ENCODE measurements around the gene PHF13.
A peak's percentile ranks its signal among the peaks of the same experiment; 100 is the strongest.

- TF ChIP-seq, protein P1, sequence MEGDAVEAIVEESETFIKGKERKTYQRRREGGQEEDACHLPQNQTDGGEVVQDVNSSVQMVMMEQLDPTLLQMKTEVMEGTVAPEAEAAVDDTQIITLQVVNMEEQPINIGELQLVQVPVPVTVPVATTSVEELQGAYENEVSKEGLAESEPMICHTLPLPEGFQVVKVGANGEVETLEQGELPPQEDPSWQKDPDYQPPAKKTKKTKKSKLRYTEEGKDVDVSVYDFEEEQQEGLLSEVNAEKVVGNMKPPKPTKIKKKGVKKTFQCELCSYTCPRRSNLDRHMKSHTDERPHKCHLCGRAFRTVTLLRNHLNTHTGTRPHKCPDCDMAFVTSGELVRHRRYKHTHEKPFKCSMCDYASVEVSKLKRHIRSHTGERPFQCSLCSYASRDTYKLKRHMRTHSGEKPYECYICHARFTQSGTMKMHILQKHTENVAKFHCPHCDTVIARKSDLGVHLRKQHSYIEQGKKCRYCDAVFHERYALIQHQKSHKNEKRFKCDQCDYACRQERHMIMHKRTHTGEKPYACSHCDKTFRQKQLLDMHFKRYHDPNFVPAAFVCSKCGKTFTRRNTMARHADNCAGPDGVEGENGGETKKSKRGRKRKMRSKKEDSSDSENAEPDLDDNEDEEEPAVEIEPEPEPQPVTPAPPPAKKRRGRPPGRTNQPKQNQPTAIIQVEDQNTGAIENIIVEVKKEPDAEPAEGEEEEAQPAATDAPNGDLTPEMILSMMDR (IDR thresholded peaks at IDR 0.05), result peak; percentile 41 to 72 (median 54)
- no peak for TF ChIP-seq EP300 (IDR thresholded peaks at IDR 0.05)
Observed at GRCh38 chr1:6646499-6647148, 33.1 kb downstream of the PHF13 start.

All from tibial nerve (tissue), 4 donors.